ENCODE data around the gene FEN1.

DNA sequence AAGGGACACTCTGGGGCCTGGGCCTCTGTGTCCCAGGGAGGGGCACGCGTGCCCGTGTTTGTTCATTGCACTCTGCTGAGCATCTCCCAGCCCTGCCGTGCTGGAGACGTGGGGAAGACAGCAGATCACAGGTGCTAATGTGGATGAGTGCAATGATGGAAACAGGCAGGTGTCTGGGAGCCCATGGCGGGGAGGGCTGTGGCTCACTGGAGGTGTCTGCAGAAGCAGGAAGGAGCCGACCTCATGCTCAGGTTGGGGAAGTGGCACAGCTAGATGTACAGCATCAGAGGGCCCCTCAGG lies 8.3 kb upstream of the FEN1 start:
- TF ChIP-seq, protein P1, sequence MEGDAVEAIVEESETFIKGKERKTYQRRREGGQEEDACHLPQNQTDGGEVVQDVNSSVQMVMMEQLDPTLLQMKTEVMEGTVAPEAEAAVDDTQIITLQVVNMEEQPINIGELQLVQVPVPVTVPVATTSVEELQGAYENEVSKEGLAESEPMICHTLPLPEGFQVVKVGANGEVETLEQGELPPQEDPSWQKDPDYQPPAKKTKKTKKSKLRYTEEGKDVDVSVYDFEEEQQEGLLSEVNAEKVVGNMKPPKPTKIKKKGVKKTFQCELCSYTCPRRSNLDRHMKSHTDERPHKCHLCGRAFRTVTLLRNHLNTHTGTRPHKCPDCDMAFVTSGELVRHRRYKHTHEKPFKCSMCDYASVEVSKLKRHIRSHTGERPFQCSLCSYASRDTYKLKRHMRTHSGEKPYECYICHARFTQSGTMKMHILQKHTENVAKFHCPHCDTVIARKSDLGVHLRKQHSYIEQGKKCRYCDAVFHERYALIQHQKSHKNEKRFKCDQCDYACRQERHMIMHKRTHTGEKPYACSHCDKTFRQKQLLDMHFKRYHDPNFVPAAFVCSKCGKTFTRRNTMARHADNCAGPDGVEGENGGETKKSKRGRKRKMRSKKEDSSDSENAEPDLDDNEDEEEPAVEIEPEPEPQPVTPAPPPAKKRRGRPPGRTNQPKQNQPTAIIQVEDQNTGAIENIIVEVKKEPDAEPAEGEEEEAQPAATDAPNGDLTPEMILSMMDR (IDR thresholded peaks at IDR 0.05), result no peak
- TF ChIP-seq EZH2 (IDR thresholded peaks at IDR 0.05; ENCODE audit: borderline replicate concordance, insufficient read depth, low read depth, low read length, poor library complexity, severe bottlenecking), result no peak

Data from B cell (primary cell).